K562 (cell line): Measurements from ENCODE around the gene POLG. TPM values are rescaled to one million over a fixed set of nuclear protein-coding genes. Genes with fewer than 3 reads are reported as not detected.

Experiments used
- DMBX1 ChIP-seq: fragments of 250-450 bp; sonication (Bioruptor Pico); IDR thresholded peaks from 2 replicates; pipeline ENCODE4 v1.8.0; 2022; ENCODE audit warnings: inconsistent platforms, mild to moderate bottlenecking, moderate library complexity, borderline replicate concordance
- E2F3 ChIP-seq: fragments of 250-450 bp; sonication (Bioruptor Pico); IDR thresholded peaks from 2 replicates; pipeline ENCODE4 v1.4.0; 2020; ENCODE audit warnings: mild to moderate bottlenecking
- HDAC3 ChIP-seq: fragments of 450-650 bp; IDR thresholded peaks from 2 replicates; pipeline ENCODE4 v1.6.1; 2018; ENCODE audit warnings: borderline replicate concordance, mild to moderate bottlenecking, moderate library complexity; ENCODE audit not compliant: partially characterized antibody
- NR4A1 ChIP-seq, 2 experiments: fragments of 250-450 bp in 1 of 2; fragments of 450-650 bp in 1 of 2; sonication (Bioruptor Pico) in 1 of 2; IDR thresholded peaks; 2 replicates each; pipeline versions ENCODE4 v1.4.0 to v1.6.1; 2016 to 2020; ENCODE audit warnings: mild to moderate bottlenecking in 2 of 2, missing compliant biosample characterization in 1 of 2, missing genetic modification characterization in 1 of 2, moderate library complexity in 1 of 2
- SIN3B ChIP-seq: fragments of 450-650 bp; IDR thresholded peaks from 2 replicates; pipeline ENCODE4 v1.6.1; 2017; ENCODE audit warnings: low read depth, mild to moderate bottlenecking, moderate library complexity
- ZBTB17 ChIP-seq: fragments of 450-650 bp; formaldehyde crosslinking; IDR thresholded peaks from 2 replicates; pipeline ENCODE4 v1.4.0; 2020; ENCODE audit warnings: mild to moderate bottlenecking
- polyA plus RNA-seq, 8 experiments: library from polyadenylated mRNA; depleted of rRNA in 4 of 8; stranded (reverse) in 5 of 8; unstranded in 3 of 8; fragments of >200 nt; fragmentation: Nextera tagmentation in 2 of 8; fragmentation: Illumina TruSeq in 1 of 8; extraction: Ambion mirVana in 2 of 8; extraction: Trizol in 1 of 8; gene quantifications; 2 replicates each; pipeline versions ENCODE4 v1.2.1 to v1.2.3, GENCODE V29; 2011 to 2014; ENCODE audit warnings: inconsistent platforms in 1 of 8, missing spikeins in 1 of 8
- total RNA-seq, 7 experiments: library from RNA; depleted of rRNA in 6 of 7; stranded (reverse); fragments of >200 nt in 6 of 7; fragmentation: Illumina TruSeq in 2 of 7; extraction: Trizol in 2 of 7; gene quantifications; 2 replicates each; pipeline versions ENCODE4 v1.2.1 to v1.2.3, GENCODE V29; 2011 to 2021; ENCODE audit warnings: low replicate concordance in 1 of 7
- TF ChIP-seq, protein P1 (sequence below): fragments of 450-650 bp; IDR thresholded peaks from 2 replicates; pipeline ENCODE4 v1.6.1; 2016; ENCODE audit warnings: mild to moderate bottlenecking, moderate library complexity
- TF ChIP-seq, protein P2 (sequence below), 2 experiments: fragments of 450-650 bp; conservative IDR thresholded peaks; 2 replicates each; pipeline ENCODE4 v1.6.1; 2017; ENCODE audit warnings: mild to moderate bottlenecking in 2 of 2, moderate library complexity in 2 of 2
- TF ChIP-seq, protein P3 (sequence below), 2 experiments: IDR thresholded peaks in 1 of 2; conservative IDR thresholded peaks in 1 of 2; 2 replicates each; pipeline ENCODE4 v1.6.1; 2016; ENCODE audit warnings: low read depth in 2 of 2, mild to moderate bottlenecking in 1 of 2, missing compliant biosample characterization in 1 of 2, missing genetic modification characterization in 1 of 2, moderate library complexity in 1 of 2

POLG gene
- total and polyA plus RNA-seq, 9 of the 15 experiments (the other 6 are each of a cell fraction or from before 2014, with no cell fraction given): 15.2 to 83.8 (median 38.6) TPM

DNA sequence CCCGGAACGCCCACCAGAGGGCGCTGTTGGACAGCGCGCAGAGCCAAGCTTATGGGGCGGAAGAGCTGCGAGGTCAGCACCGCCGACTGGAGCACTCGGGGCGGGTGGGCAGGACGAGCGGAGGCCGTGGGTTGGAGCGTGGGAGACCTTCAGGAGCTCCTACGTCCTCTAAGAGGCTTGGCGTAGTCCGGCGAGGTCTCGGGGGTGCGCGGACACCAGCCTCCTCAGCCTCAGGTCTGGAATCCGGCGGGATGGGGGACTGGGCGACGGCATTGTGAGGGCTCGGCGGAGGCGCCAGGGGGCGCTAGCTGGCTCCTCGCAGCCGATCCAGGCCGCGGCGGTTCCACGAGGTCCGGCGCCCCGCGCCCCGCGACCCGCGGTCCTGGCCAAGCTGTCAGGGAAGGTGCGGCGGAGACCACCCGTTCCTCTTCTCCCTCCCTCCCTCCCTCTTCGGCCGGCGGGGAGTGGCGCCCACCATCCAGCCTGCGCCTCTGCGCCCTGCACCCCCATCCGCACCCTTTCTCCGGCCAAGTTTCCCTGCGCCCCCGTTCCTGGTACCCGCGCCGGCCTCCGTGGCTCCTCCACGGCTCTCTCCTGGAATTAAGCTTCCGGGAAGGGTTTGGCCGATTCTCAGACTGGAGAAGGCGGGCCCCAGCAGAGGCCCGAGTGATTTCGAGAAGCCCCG is 24.3 kb upstream of the POLG start (continued):
- TF ChIP-seq, protein P1, sequence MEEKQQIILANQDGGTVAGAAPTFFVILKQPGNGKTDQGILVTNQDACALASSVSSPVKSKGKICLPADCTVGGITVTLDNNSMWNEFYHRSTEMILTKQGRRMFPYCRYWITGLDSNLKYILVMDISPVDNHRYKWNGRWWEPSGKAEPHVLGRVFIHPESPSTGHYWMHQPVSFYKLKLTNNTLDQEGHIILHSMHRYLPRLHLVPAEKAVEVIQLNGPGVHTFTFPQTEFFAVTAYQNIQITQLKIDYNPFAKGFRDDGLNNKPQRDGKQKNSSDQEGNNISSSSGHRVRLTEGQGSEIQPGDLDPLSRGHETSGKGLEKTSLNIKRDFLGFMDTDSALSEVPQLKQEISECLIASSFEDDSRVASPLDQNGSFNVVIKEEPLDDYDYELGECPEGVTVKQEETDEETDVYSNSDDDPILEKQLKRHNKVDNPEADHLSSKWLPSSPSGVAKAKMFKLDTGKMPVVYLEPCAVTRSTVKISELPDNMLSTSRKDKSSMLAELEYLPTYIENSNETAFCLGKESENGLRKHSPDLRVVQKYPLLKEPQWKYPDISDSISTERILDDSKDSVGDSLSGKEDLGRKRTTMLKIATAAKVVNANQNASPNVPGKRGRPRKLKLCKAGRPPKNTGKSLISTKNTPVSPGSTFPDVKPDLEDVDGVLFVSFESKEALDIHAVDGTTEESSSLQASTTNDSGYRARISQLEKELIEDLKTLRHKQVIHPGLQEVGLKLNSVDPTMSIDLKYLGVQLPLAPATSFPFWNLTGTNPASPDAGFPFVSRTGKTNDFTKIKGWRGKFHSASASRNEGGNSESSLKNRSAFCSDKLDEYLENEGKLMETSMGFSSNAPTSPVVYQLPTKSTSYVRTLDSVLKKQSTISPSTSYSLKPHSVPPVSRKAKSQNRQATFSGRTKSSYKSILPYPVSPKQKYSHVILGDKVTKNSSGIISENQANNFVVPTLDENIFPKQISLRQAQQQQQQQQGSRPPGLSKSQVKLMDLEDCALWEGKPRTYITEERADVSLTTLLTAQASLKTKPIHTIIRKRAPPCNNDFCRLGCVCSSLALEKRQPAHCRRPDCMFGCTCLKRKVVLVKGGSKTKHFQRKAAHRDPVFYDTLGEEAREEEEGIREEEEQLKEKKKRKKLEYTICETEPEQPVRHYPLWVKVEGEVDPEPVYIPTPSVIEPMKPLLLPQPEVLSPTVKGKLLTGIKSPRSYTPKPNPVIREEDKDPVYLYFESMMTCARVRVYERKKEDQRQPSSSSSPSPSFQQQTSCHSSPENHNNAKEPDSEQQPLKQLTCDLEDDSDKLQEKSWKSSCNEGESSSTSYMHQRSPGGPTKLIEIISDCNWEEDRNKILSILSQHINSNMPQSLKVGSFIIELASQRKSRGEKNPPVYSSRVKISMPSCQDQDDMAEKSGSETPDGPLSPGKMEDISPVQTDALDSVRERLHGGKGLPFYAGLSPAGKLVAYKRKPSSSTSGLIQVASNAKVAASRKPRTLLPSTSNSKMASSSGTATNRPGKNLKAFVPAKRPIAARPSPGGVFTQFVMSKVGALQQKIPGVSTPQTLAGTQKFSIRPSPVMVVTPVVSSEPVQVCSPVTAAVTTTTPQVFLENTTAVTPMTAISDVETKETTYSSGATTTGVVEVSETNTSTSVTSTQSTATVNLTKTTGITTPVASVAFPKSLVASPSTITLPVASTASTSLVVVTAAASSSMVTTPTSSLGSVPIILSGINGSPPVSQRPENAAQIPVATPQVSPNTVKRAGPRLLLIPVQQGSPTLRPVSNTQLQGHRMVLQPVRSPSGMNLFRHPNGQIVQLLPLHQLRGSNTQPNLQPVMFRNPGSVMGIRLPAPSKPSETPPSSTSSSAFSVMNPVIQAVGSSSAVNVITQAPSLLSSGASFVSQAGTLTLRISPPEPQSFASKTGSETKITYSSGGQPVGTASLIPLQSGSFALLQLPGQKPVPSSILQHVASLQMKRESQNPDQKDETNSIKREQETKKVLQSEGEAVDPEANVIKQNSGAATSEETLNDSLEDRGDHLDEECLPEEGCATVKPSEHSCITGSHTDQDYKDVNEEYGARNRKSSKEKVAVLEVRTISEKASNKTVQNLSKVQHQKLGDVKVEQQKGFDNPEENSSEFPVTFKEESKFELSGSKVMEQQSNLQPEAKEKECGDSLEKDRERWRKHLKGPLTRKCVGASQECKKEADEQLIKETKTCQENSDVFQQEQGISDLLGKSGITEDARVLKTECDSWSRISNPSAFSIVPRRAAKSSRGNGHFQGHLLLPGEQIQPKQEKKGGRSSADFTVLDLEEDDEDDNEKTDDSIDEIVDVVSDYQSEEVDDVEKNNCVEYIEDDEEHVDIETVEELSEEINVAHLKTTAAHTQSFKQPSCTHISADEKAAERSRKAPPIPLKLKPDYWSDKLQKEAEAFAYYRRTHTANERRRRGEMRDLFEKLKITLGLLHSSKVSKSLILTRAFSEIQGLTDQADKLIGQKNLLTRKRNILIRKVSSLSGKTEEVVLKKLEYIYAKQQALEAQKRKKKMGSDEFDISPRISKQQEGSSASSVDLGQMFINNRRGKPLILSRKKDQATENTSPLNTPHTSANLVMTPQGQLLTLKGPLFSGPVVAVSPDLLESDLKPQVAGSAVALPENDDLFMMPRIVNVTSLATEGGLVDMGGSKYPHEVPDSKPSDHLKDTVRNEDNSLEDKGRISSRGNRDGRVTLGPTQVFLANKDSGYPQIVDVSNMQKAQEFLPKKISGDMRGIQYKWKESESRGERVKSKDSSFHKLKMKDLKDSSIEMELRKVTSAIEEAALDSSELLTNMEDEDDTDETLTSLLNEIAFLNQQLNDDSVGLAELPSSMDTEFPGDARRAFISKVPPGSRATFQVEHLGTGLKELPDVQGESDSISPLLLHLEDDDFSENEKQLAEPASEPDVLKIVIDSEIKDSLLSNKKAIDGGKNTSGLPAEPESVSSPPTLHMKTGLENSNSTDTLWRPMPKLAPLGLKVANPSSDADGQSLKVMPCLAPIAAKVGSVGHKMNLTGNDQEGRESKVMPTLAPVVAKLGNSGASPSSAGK: peak; percentile 83
- TF ChIP-seq NR4A1 (CRISPR knock-in tag; IDR thresholded peaks at IDR 0.05) (peak; percentile 46; the same call in 1 of the 2 replicates), NR4A1 (tag; IDR thresholded peaks at IDR 0.05) (no peak), SIN3B (no peak), HDAC3 (no peak), DMBX1 (CRISPR knock-in tag) (0 out of 2 replicates have a peak, but pooled peaks have one; percentile 11), E2F3 (no peak), ZBTB17 (CRISPR knock-in tag) (peak; percentile 33; the same call in 1 of the 2 replicates)
- TF ChIP-seq, protein P2, sequence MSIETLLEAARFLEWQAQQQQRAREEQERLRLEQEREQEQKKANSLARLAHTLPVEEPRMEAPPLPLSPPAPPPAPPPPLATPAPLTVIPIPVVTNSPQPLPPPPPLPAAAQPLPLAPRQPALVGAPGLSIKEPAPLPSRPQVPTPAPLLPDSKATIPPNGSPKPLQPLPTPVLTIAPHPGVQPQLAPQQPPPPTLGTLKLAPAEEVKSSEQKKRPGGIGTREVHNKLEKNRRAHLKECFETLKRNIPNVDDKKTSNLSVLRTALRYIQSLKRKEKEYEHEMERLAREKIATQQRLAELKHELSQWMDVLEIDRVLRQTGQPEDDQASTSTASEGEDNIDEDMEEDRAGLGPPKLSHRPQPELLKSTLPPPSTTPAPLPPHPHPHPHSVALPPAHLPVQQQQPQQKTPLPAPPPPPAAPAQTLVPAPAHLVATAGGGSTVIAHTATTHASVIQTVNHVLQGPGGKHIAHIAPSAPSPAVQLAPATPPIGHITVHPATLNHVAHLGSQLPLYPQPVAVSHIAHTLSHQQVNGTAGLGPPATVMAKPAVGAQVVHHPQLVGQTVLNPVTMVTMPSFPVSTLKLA (conservative IDR thresholded peaks at IDR 0.05): no peak
- TF ChIP-seq, protein P3, sequence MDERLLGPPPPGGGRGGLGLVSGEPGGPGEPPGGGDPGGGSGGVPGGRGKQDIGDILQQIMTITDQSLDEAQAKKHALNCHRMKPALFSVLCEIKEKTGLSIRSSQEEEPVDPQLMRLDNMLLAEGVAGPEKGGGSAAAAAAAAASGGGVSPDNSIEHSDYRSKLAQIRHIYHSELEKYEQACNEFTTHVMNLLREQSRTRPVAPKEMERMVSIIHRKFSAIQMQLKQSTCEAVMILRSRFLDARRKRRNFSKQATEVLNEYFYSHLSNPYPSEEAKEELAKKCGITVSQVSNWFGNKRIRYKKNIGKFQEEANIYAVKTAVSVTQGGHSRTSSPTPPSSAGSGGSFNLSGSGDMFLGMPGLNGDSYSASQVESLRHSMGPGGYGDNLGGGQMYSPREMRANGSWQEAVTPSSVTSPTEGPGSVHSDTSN (CRISPR knock-in tag; IDR thresholded peaks at IDR 0.05; ENCODE audit: low read depth): no peak
- TF ChIP-seq, protein P3 (tag; conservative IDR thresholded peaks at IDR 0.05; ENCODE audit: low read depth): no peak
